Effector memory CD4-positive, alpha-beta T cell (primary cell): ENCODE measurements around the gene MAGI1.

Experiments used
- DNase-seq, 3 donors: peaks; one replicate each; pipeline ENCODE4 v3.0.0-alpha.2; 2020
- H3K27ac ChIP-seq: 2 replicates; pipeline ENCODE4 v1.7.0; 2013; ENCODE audit warnings: mild to moderate bottlenecking, low read length, moderate library complexity; ENCODE audit not compliant: insufficient read depth, poor library complexity, severe bottlenecking
- H3K27me3 ChIP-seq: replicated peaks from 2 replicates; pipeline ENCODE4 v1.7.0; 2013; ENCODE audit warnings: mild to moderate bottlenecking, low read length; ENCODE audit not compliant: insufficient read depth, control insufficient read depth, poor library complexity, severe bottlenecking
- H3K36me3 ChIP-seq: 2 replicates; pipeline ENCODE4 v1.7.0; 2013; ENCODE audit warnings: mild to moderate bottlenecking, low read length, moderate library complexity; ENCODE audit not compliant: control insufficient read depth, insufficient read depth
- H3K4me1 ChIP-seq: 2 replicates; pipeline ENCODE4 v1.7.0; 2013; ENCODE audit warnings: low read length, mild to moderate bottlenecking; ENCODE audit not compliant: control insufficient read depth, insufficient read depth, poor library complexity, severe bottlenecking
- H3K4me3 ChIP-seq: 2 replicates; pipeline ENCODE4 v1.7.0; 2013; ENCODE audit warnings: low read length, low read depth, mild to moderate bottlenecking; ENCODE audit not compliant: insufficient read depth, poor library complexity, severe bottlenecking
- H3K9me3 ChIP-seq: 2 replicates; pipeline ENCODE4 v1.7.0; 2013; ENCODE audit warnings: mild to moderate bottlenecking, low read length, moderate library complexity; ENCODE audit not compliant: control insufficient read depth

Gene MAGI1

GRCh38 chr3:65979731-65980130 lies 59.0 kb downstream of the MAGI1 start:
- Histone ChIP-seq H3K27ac (no peak overlapping the region), H3K27me3 (no peaks in the 10 kb centered on the region), H3K4me3 (no peak overlapping the region), H3K9me3 (no peaks in the 10 kb centered on the region), H3K4me1 (no peaks in the 10 kb centered on the region), H3K36me3 (no peaks in the 10 kb centered on the region)
- no peak for DNase-seq

- Histone ChIP-seq H3K9me3 (no peaks in the 10 kb centered on the region), H3K4me1 (no peaks in the 10 kb centered on the region), H3K27me3 (no peaks in the 10 kb centered on the region), H3K36me3 (no peaks in the 10 kb centered on the region), H3K4me3 (no peak overlapping the region), H3K27ac (no peak overlapping the region)
- no peak for DNase-seq
Measured at GRCh38 chr3:65979162-65979561, 59.6 kb downstream of the MAGI1 start.

- H3K27ac ChIP-seq, result no peak overlapping the region
- no peak overlapping the region for H3K4me3 ChIP-seq
- H3K9me3 ChIP-seq, result no peaks in the 10 kb centered on the region
- H3K4me1 ChIP-seq, result no peaks in the 10 kb centered on the region
- no peak for DNase-seq
- no peaks in the 10 kb centered on the region for H3K27me3 ChIP-seq
- H3K36me3 ChIP-seq, result no peaks in the 10 kb centered on the region
Measured at GRCh38 chr3:65978116-65978515, 60.6 kb downstream of the MAGI1 start.

GRCh38 chr3:65975032-65975431 lies 63.7 kb downstream of the MAGI1 start:
- no peaks in the 10 kb centered on the region for H3K27me3 ChIP-seq
- H3K27ac ChIP-seq, result no peak overlapping the region
- DNase-seq, result no peak
- no peaks in the 10 kb centered on the region for H3K4me1 ChIP-seq
- H3K4me3 ChIP-seq, result no peak overlapping the region
- H3K9me3 ChIP-seq, result no peaks in the 10 kb centered on the region
- no peaks in the 10 kb centered on the region for H3K36me3 ChIP-seq

- no peaks in the 10 kb centered on the region for H3K4me1 ChIP-seq
- no peak for DNase-seq
- no peaks in the 10 kb centered on the region for H3K9me3 ChIP-seq
- no peaks in the 10 kb centered on the region for H3K36me3 ChIP-seq
- no peak overlapping the region for H3K27ac ChIP-seq
- H3K27me3 ChIP-seq, result no peaks in the 10 kb centered on the region
- H3K4me3 ChIP-seq, result no peak overlapping the region
Measured at GRCh38 chr3:65974509-65974908, 64.2 kb downstream of the MAGI1 start.

- H3K4me1 ChIP-seq, result no peaks in the 10 kb centered on the region
- no peak overlapping the region for H3K27ac ChIP-seq
- no peaks in the 10 kb centered on the region for H3K27me3 ChIP-seq
- no peak for DNase-seq
- no peak overlapping the region for H3K4me3 ChIP-seq
- H3K36me3 ChIP-seq, result no peaks in the 10 kb centered on the region
- no peaks in the 10 kb centered on the region for H3K9me3 ChIP-seq
Measured at GRCh38 chr3:65972765-65973164, 66.0 kb downstream of the MAGI1 start.

GRCh38 chr3:65971293-65972252 lies 67.1 kb downstream of the MAGI1 start:
- no peak for DNase-seq
- Histone ChIP-seq H3K27ac (no peak overlapping the region), H3K9me3 (no peaks in the 10 kb centered on the region), H3K36me3 (no peaks in the 10 kb centered on the region), H3K4me3 (no peak overlapping the region), H3K4me1 (no peaks in the 10 kb centered on the region), H3K27me3 (no peaks in the 10 kb centered on the region)

GRCh38 chr3:65968996-65969395 lies 69.7 kb downstream of the MAGI1 start:
- H3K9me3 ChIP-seq, result no peaks in the 10 kb centered on the region
- no peak for DNase-seq
- no peak overlapping the region for H3K27ac ChIP-seq
- H3K4me1 ChIP-seq, result no peaks in the 10 kb centered on the region
- H3K4me3 ChIP-seq, result no peak overlapping the region
- no peaks in the 10 kb centered on the region for H3K36me3 ChIP-seq
- no peaks in the 10 kb centered on the region for H3K27me3 ChIP-seq

- Histone ChIP-seq H3K9me3 (no peaks in the 10 kb centered on the region), H3K27me3 (no peaks in the 10 kb centered on the region), H3K36me3 (no peaks in the 10 kb centered on the region), H3K4me1 (no peaks in the 10 kb centered on the region), H3K27ac (no peak overlapping the region), H3K4me3 (no peak overlapping the region)
- no peak for DNase-seq
Measured at GRCh38 chr3:65967451-65967850, 71.3 kb downstream of the MAGI1 start.

- H3K4me3 ChIP-seq, result no peak overlapping the region
- H3K4me1 ChIP-seq, result no peaks in the 10 kb centered on the region
- no peaks in the 10 kb centered on the region for H3K27me3 ChIP-seq
- H3K36me3 ChIP-seq, result no peaks in the 10 kb centered on the region
- H3K9me3 ChIP-seq, result no peaks in the 10 kb centered on the region
- H3K27ac ChIP-seq, result no peak overlapping the region
- DNase-seq, result no peak
Measured at GRCh38 chr3:65964838-65965237, 73.9 kb downstream of the MAGI1 start.
